ENCODE results near the gene TNS1. TPM values are rescaled to one million over a fixed set of nuclear protein-coding genes. Genes with fewer than 3 reads are reported as not detected.

The TNS1 gene
- total RNA-seq, 1 donor from 2014 or later, result 1.6 TPM

DNA sequence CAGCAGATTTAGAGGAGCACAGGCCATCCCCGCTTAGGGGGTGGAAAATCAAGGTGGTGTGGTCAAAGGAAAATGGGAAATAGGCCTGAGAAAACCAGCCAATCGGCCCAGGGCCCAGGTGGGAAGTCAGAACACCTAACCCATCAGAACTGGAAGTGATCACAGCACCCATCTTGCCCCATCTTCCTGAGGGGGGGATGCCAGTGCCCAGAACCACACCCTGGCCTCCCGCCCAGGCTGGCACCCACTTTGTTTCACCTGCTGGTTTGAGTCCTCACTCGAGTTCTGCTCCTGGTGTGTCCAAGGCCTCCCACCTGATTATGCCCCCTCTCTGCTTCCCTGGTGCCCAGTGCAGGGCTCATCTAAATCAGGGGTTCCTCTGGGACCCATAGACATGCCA is 174.5 kb downstream of the TNS1 start:
- DNase-seq (ENCODE audit: low read depth) (no peak), FAIRE-seq (no peak)
- no peaks in the 10 kb centered on the region for H3K27me3 ChIP-seq (ENCODE audit: control insufficient read depth, insufficient read depth, low read length)
- H3K36me3 ChIP-seq (ENCODE audit: control insufficient read depth, insufficient read depth, low read length), result peaks cover under 1% of the 10 kb centered on the region
- H3K4me3 ChIP-seq (ENCODE audit: low read depth, low read length), result no peak overlapping the region
- TF ChIP-seq CTCF (IDR thresholded peaks at IDR 0.05; ENCODE audit: insufficient read depth, low read length, severe bottlenecking), result no peak

GRCh38 chr2:217827430-217828201 is 175.2 kb downstream of the TNS1 start:
- no peak for DNase-seq (ENCODE audit: low read depth)
- TF ChIP-seq CTCF (IDR thresholded peaks at IDR 0.05; ENCODE audit: insufficient read depth, low read length, severe bottlenecking), result no peak
- no peaks in the 10 kb centered on the region for H3K36me3 ChIP-seq (ENCODE audit: control insufficient read depth, insufficient read depth, low read length)
- no peak overlapping the region for H3K4me3 ChIP-seq (ENCODE audit: low read depth, low read length)
- FAIRE-seq, result no peak
- no peaks in the 10 kb centered on the region for H3K27me3 ChIP-seq (ENCODE audit: control insufficient read depth, insufficient read depth, low read length)

DNA sequence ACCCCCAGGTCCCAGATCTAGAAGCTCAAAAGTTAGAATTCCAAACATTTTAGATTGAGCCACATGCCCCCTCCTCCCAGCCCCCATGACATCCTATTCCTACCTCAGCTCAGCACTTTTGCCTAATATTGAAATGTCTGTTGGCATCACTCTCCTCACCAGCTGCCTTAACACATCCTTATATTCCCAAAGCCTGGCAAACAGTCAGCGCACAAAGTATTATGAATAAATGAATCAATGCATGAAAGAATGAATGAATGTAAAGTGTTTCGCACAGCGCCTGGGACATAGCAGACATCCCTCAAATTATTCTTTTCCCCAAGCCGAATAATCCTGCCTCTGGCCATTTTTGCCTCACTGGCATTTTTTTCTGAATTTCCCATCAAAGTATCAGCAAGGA is 175.8 kb downstream of the TNS1 start:
- FAIRE-seq, result no peak
- H3K4me3 ChIP-seq (ENCODE audit: low read depth, low read length), result no peak overlapping the region
- no peaks in the 10 kb centered on the region for H3K27me3 ChIP-seq (ENCODE audit: control insufficient read depth, insufficient read depth, low read length)
- no peaks in the 10 kb centered on the region for H3K36me3 ChIP-seq (ENCODE audit: control insufficient read depth, insufficient read depth, low read length)
- DNase-seq (ENCODE audit: low read depth), result no peak
- TF ChIP-seq CTCF (IDR thresholded peaks at IDR 0.05; ENCODE audit: insufficient read depth, low read length, severe bottlenecking), result no peak

DNA sequence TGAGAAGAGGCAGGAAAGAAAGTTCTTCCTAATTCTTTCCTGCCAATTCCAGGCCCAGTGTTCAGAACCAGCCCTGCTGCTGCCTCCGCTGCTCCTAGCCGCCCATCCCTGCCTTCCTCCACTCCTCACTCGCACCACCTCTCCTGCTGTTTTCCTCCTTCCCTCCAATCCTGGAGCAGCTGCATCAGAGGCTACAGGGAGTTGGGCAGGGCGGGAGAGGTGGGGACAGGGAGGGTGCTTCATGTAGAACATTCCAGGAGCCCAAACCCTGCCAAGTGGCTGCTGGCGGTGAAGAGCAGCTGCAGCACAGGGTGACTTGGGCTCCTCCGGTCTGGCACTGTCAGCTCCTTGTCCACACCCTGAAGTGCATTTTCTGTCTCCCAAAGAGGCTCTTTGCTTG is 176.3 kb downstream of the TNS1 start:
- TF ChIP-seq CTCF (IDR thresholded peaks at IDR 0.05; ENCODE audit: insufficient read depth, low read length, severe bottlenecking), result no peak
- DNase-seq (ENCODE audit: low read depth) (no peak), FAIRE-seq (no peak)
- no peak overlapping the region for H3K4me3 ChIP-seq (ENCODE audit: low read depth, low read length)
- no peaks in the 10 kb centered on the region for H3K27me3 ChIP-seq (ENCODE audit: control insufficient read depth, insufficient read depth, low read length)
- H3K36me3 ChIP-seq (ENCODE audit: control insufficient read depth, insufficient read depth, low read length), result no peaks in the 10 kb centered on the region

- TF ChIP-seq CTCF (IDR thresholded peaks at IDR 0.05; ENCODE audit: insufficient read depth, low read length, severe bottlenecking), result no peak
- Histone ChIP-seq H3K27me3 (ENCODE audit: control insufficient read depth, insufficient read depth, low read length) (no peaks in the 10 kb centered on the region), H3K36me3 (ENCODE audit: control insufficient read depth, insufficient read depth, low read length) (no peaks in the 10 kb centered on the region), H3K4me3 (ENCODE audit: low read depth, low read length) (no peak overlapping the region)
- FAIRE-seq, result no peak
- DNase-seq (ENCODE audit: low read depth), result no peak
Measured at GRCh38 chr2:217825469-217826235, 177.1 kb downstream of the TNS1 start.
